ENCODE measurements around the gene CCL4L2. TPM values are rescaled to one million over a fixed set of nuclear protein-coding genes. Genes with fewer than 3 reads are reported as not detected.
"Not testable (repeated sequence)": the region's sequence is repeated elsewhere in the genome, so short reads cannot be mapped to it uniquely, and the experiment has no call there.

CCL4L2 gene
- total RNA-seq, 2 experiments from 2014 or later: 95.1 to 102 TPM

DNA sequence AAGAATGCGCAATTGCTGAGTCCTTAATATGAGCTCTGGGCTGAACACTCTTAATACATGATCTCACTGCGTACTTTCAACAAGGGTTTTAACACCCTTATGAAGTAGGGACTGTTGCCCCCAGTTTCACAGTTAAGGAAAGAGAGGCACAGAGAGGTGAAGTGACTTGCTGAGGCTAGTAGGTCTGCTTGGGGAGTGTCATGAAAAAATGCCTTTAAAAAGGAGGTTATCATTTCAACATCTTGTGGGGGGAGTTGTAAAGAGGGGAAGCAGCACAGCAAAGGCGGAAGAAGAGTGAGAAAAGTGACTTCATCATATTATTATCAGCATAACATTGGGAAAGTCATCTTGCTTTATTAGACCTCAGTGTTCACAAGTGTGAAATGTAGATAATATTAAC, 2.1 kb downstream of the CCL4L2 start:
- Mint-ChIP-seq H3K36me3 (ENCODE audit: low read depth) (no peaks in the 10 kb centered on the region), H3K27ac (peak overlapping the region; percentile 30), H3K4me3 (peak overlapping the region; percentile 75), H3K27me3 (peaks cover 10% of the 10 kb centered on the region), H3K9me3 (peaks cover 4% of the 10 kb centered on the region), H3K4me1 (ENCODE audit: low read depth) (peaks cover 14% of the 10 kb centered on the region)
- TF ChIP-seq, protein P1, sequence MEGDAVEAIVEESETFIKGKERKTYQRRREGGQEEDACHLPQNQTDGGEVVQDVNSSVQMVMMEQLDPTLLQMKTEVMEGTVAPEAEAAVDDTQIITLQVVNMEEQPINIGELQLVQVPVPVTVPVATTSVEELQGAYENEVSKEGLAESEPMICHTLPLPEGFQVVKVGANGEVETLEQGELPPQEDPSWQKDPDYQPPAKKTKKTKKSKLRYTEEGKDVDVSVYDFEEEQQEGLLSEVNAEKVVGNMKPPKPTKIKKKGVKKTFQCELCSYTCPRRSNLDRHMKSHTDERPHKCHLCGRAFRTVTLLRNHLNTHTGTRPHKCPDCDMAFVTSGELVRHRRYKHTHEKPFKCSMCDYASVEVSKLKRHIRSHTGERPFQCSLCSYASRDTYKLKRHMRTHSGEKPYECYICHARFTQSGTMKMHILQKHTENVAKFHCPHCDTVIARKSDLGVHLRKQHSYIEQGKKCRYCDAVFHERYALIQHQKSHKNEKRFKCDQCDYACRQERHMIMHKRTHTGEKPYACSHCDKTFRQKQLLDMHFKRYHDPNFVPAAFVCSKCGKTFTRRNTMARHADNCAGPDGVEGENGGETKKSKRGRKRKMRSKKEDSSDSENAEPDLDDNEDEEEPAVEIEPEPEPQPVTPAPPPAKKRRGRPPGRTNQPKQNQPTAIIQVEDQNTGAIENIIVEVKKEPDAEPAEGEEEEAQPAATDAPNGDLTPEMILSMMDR (IDR thresholded peaks at IDR 0.05): no peak
- ChIA-PET CTCF (no interaction called here), POLR2A (no interaction called here)
- DNase-seq: no peak
- intact Hi-C loops (cut with micrococcal nuclease): no loop called here
- ATAC-seq: no peak

- Mint-ChIP-seq H3K9me3 (peaks cover 7% of the 10 kb centered on the region), H3K36me3 (ENCODE audit: low read depth) (no peaks in the 10 kb centered on the region), H3K27ac (no peak overlapping the region), H3K4me3 (no peak overlapping the region), H3K4me1 (ENCODE audit: low read depth) (peaks cover 14% of the 10 kb centered on the region), H3K27me3 (peaks cover 10% of the 10 kb centered on the region)
- ChIA-PET CTCF (no interaction called here), POLR2A (interaction anchor here (0.6 kb wide), 2 partner anchors 235 to 530 kb away, joined by 3 read pairs; no protein-coding TSS in a partner anchor)
- no peak for ATAC-seq
- no peak for DNase-seq
- TF ChIP-seq, protein P1 (IDR thresholded peaks at IDR 0.05): no peak
- intact Hi-C loops (cut with micrococcal nuclease): no loop called here
Measured at GRCh38 chr17:36213695-36214094, 2.8 kb downstream of the CCL4L2 start.

- intact Hi-C loops (cut with micrococcal nuclease): no loop called here
- DNase-seq (no peak), ATAC-seq (no peak)
- TF ChIP-seq, protein P1 (IDR thresholded peaks at IDR 0.05): no peak
- Mint-ChIP-seq H3K4me3 (no peak overlapping the region), H3K27ac (no peak overlapping the region), H3K4me1 (ENCODE audit: low read depth) (peaks cover 14% of the 10 kb centered on the region), H3K27me3 (peaks cover 10% of the 10 kb centered on the region), H3K9me3 (peaks cover 11% of the 10 kb centered on the region), H3K36me3 (ENCODE audit: low read depth) (no peaks in the 10 kb centered on the region)
- CTCF ChIA-PET: no interaction called here
- POLR2A ChIA-PET: no interaction called here
Measured at GRCh38 chr17:36214918-36215317, 4.1 kb downstream of the CCL4L2 start.

DNA sequence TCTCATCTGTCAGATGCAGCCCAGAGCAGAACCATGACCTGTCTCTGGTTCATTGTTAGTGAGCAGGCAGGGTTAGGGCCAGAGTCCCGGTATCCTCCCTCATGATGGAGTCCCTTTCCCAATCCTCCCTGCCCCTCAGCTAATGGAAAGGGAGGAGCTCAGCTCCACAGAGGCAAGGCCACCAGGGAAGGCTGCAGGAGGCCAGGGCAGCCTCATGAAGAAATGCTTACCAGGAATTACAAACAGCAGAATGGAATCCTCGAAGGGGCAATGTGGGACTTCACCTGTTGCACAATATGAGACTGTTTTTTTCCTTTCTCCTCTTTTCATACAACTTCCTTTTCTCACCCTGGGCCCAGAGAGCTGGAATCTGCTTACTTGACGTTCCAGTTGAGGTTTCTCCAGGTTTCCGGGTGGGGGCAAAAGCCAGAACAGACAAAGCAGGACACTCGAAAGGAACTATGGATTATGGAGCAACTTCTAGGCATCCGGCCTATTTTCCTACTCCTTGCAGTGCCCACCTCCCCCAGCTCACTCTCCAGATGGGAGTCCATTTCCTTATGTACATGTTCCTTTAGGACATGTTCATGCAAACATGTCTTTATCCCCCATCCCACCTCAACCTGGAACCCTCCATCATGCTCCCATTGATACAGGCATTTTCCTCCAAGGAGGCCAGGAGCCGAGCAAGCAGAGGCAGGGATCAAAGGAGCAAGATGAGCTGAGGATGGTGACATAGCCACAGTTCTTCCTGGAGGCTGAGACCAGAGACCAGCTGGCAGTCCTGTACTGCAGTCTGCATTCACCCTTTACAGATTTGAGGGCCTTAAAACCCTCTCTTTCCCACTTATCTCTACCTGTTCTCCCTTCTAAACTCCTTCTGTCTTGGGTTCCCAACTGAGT, 4.8 kb downstream of the CCL4L2 start:
- peaks cover 11% of the 10 kb centered on the region for H3K4me1 Mint-ChIP-seq (ENCODE audit: low read depth)
- peaks cover 11% of the 10 kb centered on the region for H3K9me3 Mint-ChIP-seq
- H3K36me3 Mint-ChIP-seq (ENCODE audit: low read depth); DNase-seq; intact Hi-C loops (cut with micrococcal nuclease); CTCF ChIA-PET; ATAC-seq; POLR2A ChIA-PET; H3K4me3 Mint-ChIP-seq; H3K27ac Mint-ChIP-seq; H3K27me3 Mint-ChIP-seq: not testable (repeated sequence)

- intact Hi-C loops (cut with micrococcal nuclease); ATAC-seq; POLR2A ChIA-PET; DNase-seq; H3K27me3 Mint-ChIP-seq; H3K4me1 Mint-ChIP-seq (ENCODE audit: low read depth); H3K4me3 Mint-ChIP-seq; H3K27ac Mint-ChIP-seq; H3K36me3 Mint-ChIP-seq (ENCODE audit: low read depth): not testable (repeated sequence)
- CTCF ChIA-PET: interaction anchor here (1.5 kb wide), 1 partner anchor 250 kb away, joined by 4 read pairs; no protein-coding TSS in a partner anchor
- H3K9me3 Mint-ChIP-seq: peaks cover 11% of the 10 kb centered on the region
Measured at GRCh38 chr17:36219556-36219955, 8.7 kb downstream of the CCL4L2 start.

GRCh38 chr17:36220737-36221580, 10.1 kb downstream of the CCL4L2 start:
- intact Hi-C loops (cut with micrococcal nuclease); H3K27ac Mint-ChIP-seq; CTCF ChIA-PET; ATAC-seq; POLR2A ChIA-PET; DNase-seq; H3K27me3 Mint-ChIP-seq; H3K4me1 Mint-ChIP-seq (ENCODE audit: low read depth); H3K4me3 Mint-ChIP-seq; H3K36me3 Mint-ChIP-seq (ENCODE audit: low read depth): not testable (repeated sequence)
- peaks cover 11% of the 10 kb centered on the region for H3K9me3 Mint-ChIP-seq

- CTCF ChIA-PET; intact Hi-C loops (cut with micrococcal nuclease); H3K27me3 Mint-ChIP-seq; H3K36me3 Mint-ChIP-seq (ENCODE audit: low read depth); H3K4me1 Mint-ChIP-seq (ENCODE audit: low read depth); ATAC-seq; H3K4me3 Mint-ChIP-seq; POLR2A ChIA-PET; H3K27ac Mint-ChIP-seq; DNase-seq: not testable (repeated sequence)
- peaks cover 11% of the 10 kb centered on the region for H3K9me3 Mint-ChIP-seq
Measured at GRCh38 chr17:36221581-36222100, 10.8 kb downstream of the CCL4L2 start.

- ATAC-seq; H3K27me3 Mint-ChIP-seq; H3K36me3 Mint-ChIP-seq (ENCODE audit: low read depth); DNase-seq; POLR2A ChIA-PET; H3K9me3 Mint-ChIP-seq; CTCF ChIA-PET; intact Hi-C loops (cut with micrococcal nuclease); H3K4me3 Mint-ChIP-seq; H3K4me1 Mint-ChIP-seq (ENCODE audit: low read depth); H3K27ac Mint-ChIP-seq: not testable (repeated sequence)
Measured at GRCh38 chr17:36222967-36223366, 12.1 kb downstream of the CCL4L2 start.

DNA sequence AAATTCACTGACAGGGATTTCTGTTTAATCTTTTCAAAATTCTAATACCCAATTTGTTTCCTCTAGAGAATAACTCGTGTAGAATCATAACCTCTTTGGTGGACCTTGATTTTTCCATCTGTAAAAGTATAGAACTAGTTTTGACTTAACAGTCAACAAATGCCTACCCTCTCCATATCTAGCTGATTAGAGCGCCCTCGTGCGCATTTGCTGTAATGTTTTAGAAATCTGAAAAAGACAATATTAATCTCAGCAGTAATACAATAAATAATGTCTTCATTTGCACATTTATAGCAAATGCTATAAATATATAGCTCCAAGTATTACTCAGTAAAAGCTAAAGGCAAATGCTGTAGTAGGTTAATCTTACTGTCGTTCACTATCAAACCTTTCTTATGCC, 18.8 kb downstream of the CCL4L2 start:
- ATAC-seq; CTCF ChIA-PET; H3K27ac Mint-ChIP-seq; H3K9me3 Mint-ChIP-seq; intact Hi-C loops (cut with micrococcal nuclease); H3K4me3 Mint-ChIP-seq; H3K36me3 Mint-ChIP-seq (ENCODE audit: low read depth); POLR2A ChIA-PET; H3K27me3 Mint-ChIP-seq; H3K4me1 Mint-ChIP-seq (ENCODE audit: low read depth): not testable (repeated sequence)
- peak; percentile 55 for DNase-seq
